GDM1 (cell line): ENCODE data around the gene DCP1B.

Experiments
- DNase-seq: peaks from one replicate; lab custom pipeline; 2025; lab: John Stamatoyannopoulos, UW

The DCP1B gene

GRCh38 chr12:1934831-1935230, 69.4 kb downstream of the DCP1B start:
- DNase-seq = no peak

GRCh38 chr12:1934068-1934467, 70.2 kb downstream of the DCP1B start:
- DNase-seq = no peak

- DNase-seq = no peak
Observed at GRCh38 chr12:1933342-1934051, 70.8 kb downstream of the DCP1B start.

GRCh38 chr12:1932264-1932777, 71.9 kb downstream of the DCP1B start:
- DNase-seq = no peak

GRCh38 chr12:1931642-1932041, 72.6 kb downstream of the DCP1B start:
- DNase-seq = no peak

- DNase-seq = no peak
Observed at GRCh38 chr12:1930803-1931597, 73.3 kb downstream of the DCP1B start.

- peak; percentile 37 for DNase-seq
Observed at GRCh38 chr12:1929985-1930802, 74.1 kb downstream of the DCP1B start.

- no peak for DNase-seq
Observed at GRCh38 chr12:1929241-1929984, 74.8 kb downstream of the DCP1B start.

- DNase-seq = no peak
Observed at GRCh38 chr12:1928439-1929121, 75.7 kb downstream of the DCP1B start.

GRCh38 chr12:1927751-1928351, 76.4 kb downstream of the DCP1B start:
- DNase-seq = no peak

GRCh38 chr12:1927051-1927680, 77.1 kb downstream of the DCP1B start:
- DNase-seq = no peak

GRCh38 chr12:1926251-1926657, 78.0 kb downstream of the DCP1B start:
- no peak for DNase-seq

- DNase-seq = no peak
Observed at GRCh38 chr12:1925684-1926006, 78.6 kb downstream of the DCP1B start.

- DNase-seq = peak; percentile 52
Observed at GRCh38 chr12:1924996-1925683, 79.1 kb downstream of the DCP1B start.

GRCh38 chr12:1922985-1923384, 81.3 kb downstream of the DCP1B start:
- DNase-seq = no peak

GRCh38 chr12:1922075-1922709, 82.1 kb downstream of the DCP1B start:
- DNase-seq = no peak

GRCh38 chr12:1920971-1921370, 83.3 kb downstream of the DCP1B start:
- DNase-seq = peak; percentile 92

GRCh38 chr12:1920436-1920835, 83.8 kb downstream of the DCP1B start:
- DNase-seq = no peak

GRCh38 chr12:1919763-1920162, 84.5 kb downstream of the DCP1B start:
- no peak for DNase-seq
